DMS153 treated with DMSO at 0.1 percent for 48 hours (cell line): ENCODE results near the gene TELO2.

ENCODE experiments used
- DNase-seq: peaks from one replicate; lab custom pipeline; 2025; ENCODE audit not compliant: unreplicated experiment; lab: John Stamatoyannopoulos, UW

Gene TELO2

DNA sequence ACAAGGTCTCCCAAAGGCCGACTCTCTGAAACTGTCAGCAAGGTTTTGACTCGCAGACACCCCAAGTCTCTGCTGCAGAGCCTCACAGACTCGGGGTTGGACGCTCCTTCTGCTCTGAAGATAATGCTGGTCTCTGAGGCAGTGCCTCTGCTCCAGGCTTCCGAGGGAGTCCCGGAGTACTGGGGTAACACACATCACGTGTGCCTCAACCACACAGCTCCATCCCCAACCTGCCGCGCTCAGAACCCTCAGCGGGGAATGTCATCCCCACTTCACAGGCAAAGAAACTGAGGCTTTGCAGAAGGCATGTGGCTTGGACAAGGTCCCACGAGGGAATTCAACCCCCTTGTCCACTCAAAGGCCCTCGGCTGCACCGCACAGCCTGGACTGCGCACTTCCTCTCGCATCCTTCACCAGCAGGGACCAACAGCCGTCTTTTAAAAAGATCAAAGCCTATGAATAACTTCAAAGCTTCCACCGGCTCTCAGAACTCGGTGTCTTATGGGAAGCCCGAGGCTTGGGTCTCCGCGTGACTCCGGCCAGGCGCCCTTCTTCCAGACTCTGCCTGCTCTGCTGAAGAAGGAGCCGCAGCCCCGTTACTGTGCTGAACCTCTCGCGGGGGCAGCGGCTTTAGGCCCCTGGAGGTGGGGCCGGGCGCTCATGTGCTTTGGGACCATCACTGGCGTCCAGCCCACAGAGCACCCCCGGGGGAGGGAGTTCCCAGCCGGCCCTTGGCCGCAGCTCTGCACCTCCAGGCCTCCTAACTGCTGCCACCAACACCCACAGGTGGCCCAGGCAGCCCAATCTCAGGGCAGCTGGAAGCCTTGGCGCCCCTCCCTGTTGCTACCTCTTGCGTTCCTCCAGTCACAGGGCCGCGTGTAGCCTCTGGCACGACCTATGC is 42.5 kb downstream of the TELO2 start:
- no peak for DNase-seq

- DNase-seq = no peak
Measured at GRCh38 chr16:1536601-1537000, 43.4 kb downstream of the TELO2 start.

- no peak for DNase-seq
Measured at GRCh38 chr16:1537138-1537577, 44.0 kb downstream of the TELO2 start.

GRCh38 chr16:1537763-1538289 is 44.7 kb downstream of the TELO2 start:
- DNase-seq = no peak

DNA sequence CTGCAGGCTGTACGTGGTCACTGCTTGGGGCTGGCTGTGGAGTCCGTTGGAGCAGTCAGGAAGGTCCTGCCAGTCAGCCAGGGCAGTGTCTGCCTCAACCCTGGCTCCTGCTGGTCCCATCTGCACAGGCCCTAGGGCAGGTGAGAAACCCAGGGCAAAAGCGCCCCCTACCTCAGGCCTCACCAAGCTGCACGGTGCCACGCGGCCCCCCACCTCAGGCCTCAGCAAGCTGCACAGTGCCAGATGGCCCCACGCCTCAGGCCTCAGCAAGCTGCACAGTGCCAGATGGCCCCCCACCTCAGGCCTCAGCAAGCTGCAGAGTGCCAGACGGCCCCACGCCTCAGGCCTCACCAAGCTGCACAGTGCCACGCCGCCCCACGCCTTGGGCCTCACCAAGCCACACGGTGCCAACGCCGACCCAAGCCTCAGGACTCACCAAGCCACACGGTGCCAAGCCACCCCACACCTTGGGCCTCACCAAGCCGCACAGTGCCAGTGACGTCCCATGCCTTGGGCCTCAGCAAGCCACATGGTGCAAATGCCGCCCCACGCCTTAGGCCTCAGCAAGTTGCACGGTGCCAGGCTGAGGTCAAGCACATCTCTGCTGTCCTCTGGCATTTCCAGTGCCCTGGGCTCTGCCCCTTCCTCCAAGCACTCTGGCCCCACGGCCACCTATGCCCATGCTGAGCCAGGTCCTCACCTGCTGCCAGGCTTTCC is 45.8 kb downstream of the TELO2 start:
- DNase-seq = no peak

DNA sequence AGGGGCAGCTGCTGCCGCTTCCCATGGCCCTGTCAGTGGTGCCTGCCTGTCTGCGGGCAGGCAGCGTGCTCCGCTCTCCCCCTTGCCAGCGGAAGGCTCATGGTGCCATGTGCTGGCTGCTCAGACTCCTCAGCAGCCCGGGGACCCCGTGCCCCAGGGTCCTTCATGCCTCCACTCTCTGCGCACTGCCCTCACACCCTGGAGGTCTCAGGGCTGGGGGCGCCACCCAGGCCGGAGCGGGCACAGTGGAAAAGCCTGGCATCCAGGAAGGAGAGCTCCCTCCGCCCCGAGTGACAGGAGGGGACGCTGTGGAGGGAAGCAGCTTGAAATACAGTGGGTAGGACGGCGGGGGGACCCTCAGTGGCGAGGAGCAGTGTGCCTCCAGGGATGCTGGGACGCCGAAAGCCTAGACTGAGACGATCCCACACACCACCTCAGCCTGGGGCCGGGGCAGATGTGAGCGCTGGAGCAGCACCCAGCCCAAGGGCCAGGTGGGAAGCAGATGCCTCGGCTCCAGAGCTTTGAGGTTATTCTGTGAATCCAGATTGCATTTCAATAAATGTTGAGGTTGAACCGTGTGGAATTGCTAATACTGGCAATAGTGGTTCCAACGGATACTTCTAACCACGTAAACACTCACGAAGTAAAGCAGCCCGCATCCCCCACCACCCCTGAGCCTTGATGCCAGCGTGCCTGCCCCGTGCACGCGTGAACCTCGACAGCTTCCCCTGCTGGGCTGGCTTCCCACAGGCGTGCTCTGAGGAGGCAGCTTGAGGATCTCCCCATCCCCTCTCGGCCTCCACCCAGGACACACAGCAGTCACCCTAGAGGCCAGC is 46.8 kb downstream of the TELO2 start:
- no peak for DNase-seq

DNA sequence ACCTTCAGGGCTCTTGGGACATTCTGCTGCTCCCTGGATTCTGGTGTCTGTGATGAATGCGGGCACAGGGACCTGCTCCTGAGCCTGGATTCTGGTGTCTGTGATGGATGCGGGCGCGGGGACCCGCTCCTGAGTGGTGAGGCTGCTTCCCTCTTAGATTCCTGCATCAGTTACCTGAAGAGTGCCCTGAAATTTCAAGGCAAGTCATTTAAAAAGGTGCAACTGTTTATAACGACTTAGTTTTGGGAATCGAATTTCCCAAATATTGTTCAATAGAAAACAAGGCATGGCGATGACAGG is 47.3 kb downstream of the TELO2 start:
- no peak for DNase-seq

GRCh38 chr16:1541293-1542165 is 48.4 kb downstream of the TELO2 start:
- no peak for DNase-seq

DNA sequence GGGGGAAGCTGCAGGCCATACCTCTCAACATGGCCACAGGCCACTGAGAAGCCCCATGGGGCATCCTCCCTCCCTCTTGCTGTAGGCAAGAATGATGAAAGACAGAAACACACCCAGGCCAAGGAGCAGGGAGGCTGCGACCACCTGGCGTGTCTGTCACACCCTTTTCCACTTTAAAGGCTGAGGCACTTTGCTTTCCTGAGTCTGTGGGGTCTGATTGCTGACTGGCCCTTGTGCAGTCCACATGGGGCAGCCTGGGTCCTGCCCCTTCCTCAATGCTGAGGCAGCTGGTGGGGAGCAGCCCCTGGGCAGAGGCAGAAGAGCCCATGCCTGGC is 49.0 kb downstream of the TELO2 start:
- no peak for DNase-seq

DNA sequence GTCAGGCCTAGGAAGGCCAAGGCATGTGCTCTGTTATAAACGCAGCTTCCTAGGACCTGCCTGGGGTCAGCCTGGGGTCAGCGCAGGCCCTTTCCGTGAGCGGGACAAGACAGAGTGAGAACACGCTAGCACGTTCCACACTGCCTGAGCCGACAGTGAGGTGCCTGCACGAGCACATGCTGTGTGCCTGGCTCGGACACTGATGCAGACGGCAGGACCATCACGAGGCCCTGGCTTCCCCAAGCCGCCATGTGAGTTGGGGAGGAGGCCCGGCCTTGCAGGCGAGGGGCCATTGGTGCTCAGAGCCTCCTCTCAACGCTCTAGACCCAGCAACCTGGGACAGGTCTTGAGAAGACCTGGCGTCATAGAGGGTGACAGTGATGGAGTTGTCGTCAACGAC is 49.4 kb downstream of the TELO2 start:
- DNase-seq = no peak

GRCh38 chr16:1543085-1543896 is 50.1 kb downstream of the TELO2 start:
- DNase-seq = no peak

- no peak for DNase-seq
Measured at GRCh38 chr16:1545044-1546040, 52.2 kb downstream of the TELO2 start.

DNA sequence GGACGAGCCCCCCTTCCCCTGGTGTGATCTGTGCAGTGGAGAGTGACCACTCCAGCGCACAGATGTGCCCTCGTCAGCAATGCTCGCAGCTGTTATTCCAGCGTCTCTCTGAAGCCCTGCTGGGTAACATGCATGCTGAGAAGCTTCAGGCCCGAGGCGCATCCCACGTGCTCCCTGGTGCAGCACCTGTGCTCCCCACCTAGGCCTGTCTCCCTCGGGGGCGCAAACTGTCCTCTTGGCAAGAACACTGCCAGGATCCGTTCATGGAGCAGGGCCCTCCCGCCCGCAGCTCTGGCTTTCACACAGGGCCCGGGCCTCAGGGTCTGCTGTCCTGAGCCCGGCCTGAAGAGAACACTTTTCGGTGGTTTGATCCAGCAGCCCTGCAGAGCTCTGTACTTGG is 53.3 kb downstream of the TELO2 start:
- DNase-seq = no peak

DNA sequence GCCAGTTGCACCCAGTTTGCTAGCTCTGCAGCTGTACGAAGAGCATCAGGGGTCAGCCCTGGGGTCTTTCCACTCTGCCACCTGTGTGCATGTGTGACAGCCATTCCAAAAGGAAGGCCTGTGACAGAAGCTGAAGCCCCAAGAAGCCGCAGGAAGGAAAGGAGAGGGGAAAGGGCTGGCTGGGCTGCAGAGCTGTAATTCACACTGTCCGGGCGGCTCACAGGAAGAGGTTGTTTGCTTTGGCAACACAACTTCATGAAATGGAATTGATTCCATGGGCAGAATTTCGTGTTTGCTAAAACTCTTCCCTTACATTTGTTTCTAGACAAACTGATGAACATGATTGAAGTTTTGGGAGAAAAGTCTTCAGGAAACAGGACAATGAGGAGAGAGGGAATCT is 55.1 kb downstream of the TELO2 start:
- peak; percentile 10 for DNase-seq

DNA sequence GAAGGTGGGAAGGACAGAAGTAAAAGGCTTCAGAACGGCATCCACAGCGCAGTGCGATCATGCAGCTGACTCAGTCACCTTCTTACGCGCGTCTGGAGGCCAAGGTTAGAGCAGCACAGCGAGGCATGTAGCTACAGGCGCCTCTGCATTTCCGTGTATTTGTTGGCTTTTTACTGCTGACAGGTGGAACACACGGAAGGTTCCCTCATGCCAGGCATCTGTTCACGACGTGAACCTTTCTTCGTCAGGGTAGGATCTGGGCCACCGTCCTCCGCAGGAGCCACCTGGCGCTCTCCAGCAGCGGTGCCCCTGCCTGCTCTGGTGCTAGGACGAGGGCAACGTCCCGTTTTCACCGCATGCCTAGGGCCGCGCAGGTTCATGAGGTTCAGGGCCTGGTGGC is 55.6 kb downstream of the TELO2 start:
- DNase-seq = peak; percentile 56

DNA sequence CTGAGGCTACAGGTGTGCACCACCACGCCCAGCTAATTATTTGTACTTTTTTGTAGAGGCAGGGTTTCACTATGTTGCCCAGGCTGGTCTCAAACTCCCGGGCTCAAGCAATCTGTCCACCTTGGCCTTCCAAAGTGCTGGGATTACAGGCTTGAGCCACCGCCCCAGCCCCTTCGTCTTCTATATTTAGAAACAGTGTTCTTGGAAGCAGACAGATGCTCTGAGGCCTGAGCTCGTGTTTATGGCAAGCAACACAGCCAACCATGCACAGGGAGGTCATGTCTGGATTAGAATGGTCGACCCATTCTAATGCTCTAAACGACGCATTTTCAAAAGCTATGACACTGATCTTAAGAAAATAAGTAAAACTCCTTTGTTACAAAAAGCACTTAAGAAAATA is 56.9 kb downstream of the TELO2 start:
- no peak for DNase-seq

- no peak for DNase-seq
Measured at GRCh38 chr16:1550696-1551095, 57.5 kb downstream of the TELO2 start.

- no peak for DNase-seq
Measured at GRCh38 chr16:1551166-1551565, 58.0 kb downstream of the TELO2 start.

GRCh38 chr16:1552129-1552528 is 59.0 kb downstream of the TELO2 start:
- DNase-seq = no peak
